Measurements from ENCODE around the gene MYADML2.

DNA sequence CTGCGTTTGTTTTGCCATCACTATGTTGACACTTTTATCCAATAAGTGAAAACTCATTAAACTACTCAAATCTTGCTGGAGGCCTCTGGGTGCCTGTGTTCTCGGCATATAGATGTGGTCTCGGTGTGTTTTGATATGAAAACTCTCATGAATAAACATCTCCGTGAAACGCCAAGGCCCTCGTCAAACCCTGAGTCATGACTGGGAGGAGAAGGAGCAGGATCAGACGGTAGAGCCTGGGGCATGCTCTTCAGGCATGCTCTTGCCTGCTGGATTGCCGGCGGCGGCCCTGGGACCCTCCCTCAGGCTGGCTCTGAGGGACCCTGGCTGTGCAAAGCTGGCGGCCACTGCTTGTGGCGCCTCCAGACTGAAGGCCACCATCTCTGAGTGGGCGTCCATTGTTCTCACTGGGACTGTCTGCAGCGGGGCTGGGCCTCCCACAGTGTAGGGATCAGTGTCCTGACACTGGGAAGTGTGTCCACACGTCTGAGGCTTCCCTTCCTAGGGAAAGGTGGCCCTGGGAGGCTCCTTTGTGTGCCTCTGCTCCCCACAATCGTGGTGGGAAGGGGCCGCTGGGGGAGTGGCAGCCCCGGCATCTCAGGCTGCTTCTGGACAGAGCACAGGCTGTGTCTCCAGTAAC lies 46.7 kb downstream of the MYADML2 start:
- TF ChIP-seq CTCF (IDR thresholded peaks at IDR 0.05) (no peak), POLR2A (IDR thresholded peaks at IDR 0.05) (no peak)

Data from Peyer's patch (tissue), 4 donors.